Measurements from ENCODE around the gene FBRSL1. TPM values are rescaled to one million over a fixed set of nuclear protein-coding genes. Genes with fewer than 3 reads are reported as not detected.

The FBRSL1 gene
- total RNA-seq, 2 donors from 2014 or later, result 20.2 to 22.5 TPM

DNA sequence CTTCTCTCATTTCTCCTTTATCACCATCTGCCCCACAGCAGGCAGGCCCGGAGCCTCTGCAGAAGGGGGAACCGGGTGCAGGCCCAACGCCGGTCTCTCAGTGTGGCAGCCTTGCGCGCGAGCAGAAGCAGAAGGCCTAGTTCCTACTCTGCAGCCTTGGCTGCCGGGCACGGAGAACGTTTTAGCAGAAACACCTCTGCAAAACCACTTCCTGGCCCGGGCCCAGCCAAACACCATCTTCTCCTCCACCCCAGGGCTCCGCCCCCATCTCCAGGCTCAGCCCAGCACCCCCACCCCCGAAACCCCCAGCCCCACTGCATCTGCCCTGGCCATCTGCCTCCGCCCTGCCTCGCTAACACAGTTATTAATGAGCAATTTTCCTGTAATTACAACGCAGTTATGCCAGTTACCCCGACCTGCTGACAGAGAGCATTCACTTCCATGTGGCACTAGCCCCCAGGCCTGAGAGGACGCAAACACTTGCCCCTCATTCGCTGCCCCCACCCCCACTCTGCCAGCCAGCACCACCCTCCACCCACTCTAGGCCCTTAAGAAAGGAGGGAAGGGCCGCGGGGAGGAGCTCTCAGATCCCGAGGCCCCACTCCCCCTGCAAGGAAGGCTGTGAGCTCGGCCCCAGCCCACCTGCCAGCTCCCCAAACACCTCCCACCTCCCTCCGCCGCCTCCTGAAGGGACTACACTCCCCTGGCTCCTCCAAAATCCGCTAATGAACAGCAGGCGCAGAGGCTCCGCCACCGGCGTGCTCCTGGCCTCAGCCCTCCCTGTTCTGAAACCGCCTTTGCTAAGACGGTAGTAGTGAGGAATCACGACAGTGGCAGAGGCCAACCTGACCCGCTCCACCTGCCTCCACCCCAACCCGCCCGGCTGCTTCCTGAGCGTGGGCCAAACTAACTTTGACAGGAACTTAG lies 44.7 kb upstream of the FBRSL1 start:
- Histone ChIP-seq H3K36me3 (no peaks in the 10 kb centered on the region), H3K9me3 (no peaks in the 10 kb centered on the region), H3K27me3 (replicated peaks; ENCODE audit: insufficient read depth) (no peaks in the 10 kb centered on the region), H3K4me1 (ENCODE audit: control insufficient read depth in 1 of 2, low read depth in 2 of 2) (no peaks in the 10 kb centered on the region), H3K4me3 (peak overlapping the region; percentile 35), H3K27ac (no peak overlapping the region)
- no peak for TF ChIP-seq CTCF (IDR thresholded peaks at IDR 0.05)
- DNase-seq (ENCODE audit: low spot score) (no peak), ATAC-seq (ENCODE audit: insufficient number of reproducible peaks, low FRiP score, low read depth) (no peak)

GRCh38 chr12:132445884-132446632 lies 43.9 kb upstream of the FBRSL1 start:
- Histone ChIP-seq H3K4me1 (ENCODE audit: control insufficient read depth in 1 of 2, low read depth in 2 of 2) (no peaks in the 10 kb centered on the region), H3K9me3 (no peaks in the 10 kb centered on the region), H3K27ac (no peak overlapping the region), H3K4me3 (peak overlapping the region; percentile 35), H3K27me3 (replicated peaks; ENCODE audit: insufficient read depth) (no peaks in the 10 kb centered on the region), H3K36me3 (no peaks in the 10 kb centered on the region)
- ATAC-seq (ENCODE audit: insufficient number of reproducible peaks, low FRiP score, low read depth) (no peak), DNase-seq (ENCODE audit: low spot score) (no peak)
- TF ChIP-seq CTCF (IDR thresholded peaks at IDR 0.05), result no peak

DNA sequence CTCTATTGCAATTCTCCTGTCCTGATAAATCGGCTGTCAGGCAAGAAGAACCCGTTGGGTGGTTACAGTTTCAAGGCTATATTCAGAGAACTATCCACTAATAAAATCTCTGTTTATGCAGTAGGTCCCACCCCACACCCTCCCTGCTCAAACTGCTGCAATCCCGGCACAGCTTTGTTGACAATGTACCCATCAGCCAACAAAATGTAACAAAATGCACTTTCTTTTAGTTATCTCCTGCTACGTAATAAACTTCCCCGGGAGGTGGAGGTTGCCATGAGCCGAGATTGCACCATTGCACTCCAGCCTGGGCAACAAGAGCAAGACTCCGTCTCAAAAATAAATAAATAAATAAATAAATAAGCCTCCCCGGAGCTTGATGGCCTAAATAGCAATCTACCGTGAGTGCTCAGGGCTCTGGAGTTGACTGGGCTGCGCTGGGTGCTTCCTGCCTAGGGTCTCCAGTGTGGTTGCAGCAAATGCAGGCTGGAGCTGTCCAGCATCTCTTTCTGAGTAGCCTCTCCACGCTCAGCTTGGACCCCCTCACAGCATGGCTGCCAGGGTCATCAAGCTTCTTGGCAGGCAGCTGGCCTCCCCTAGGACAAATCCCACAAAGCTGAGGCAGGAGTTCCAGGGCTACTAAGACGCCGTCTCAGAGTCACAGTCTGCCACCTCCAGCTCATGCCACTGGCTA lies 43.2 kb upstream of the FBRSL1 start:
- no peak for ATAC-seq (ENCODE audit: insufficient number of reproducible peaks, low FRiP score, low read depth)
- Histone ChIP-seq H3K9me3 (no peaks in the 10 kb centered on the region), H3K4me1 (ENCODE audit: control insufficient read depth in 1 of 2, low read depth in 2 of 2) (no peaks in the 10 kb centered on the region), H3K27me3 (replicated peaks; ENCODE audit: insufficient read depth) (no peaks in the 10 kb centered on the region), H3K4me3 (no peak overlapping the region), H3K36me3 (no peaks in the 10 kb centered on the region), H3K27ac (no peak overlapping the region)
- no peak for TF ChIP-seq CTCF (IDR thresholded peaks at IDR 0.05)
- DNase-seq (ENCODE audit: low spot score), result no peak

DNA sequence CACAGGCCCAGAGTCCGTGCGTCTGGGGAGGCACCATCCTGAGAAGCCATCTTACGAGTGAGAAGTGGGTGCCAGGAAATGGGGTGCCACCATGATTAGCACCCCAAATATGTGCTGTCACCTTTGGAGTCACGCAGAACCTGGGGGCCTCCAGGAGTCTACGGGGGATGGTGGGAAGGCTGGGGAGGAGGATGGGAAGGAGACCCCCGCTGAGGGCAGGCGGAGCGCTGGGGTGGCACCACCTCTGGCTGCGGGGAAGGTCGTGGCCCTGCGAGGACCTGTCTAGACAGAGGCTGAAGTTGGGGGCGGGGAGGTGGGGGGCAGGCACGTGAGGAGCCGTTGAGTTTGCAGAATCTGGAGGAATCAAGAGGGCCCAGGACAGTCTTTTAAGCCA lies 42.6 kb upstream of the FBRSL1 start:
- Histone ChIP-seq H3K9me3 (no peaks in the 10 kb centered on the region), H3K27me3 (replicated peaks; ENCODE audit: insufficient read depth) (no peaks in the 10 kb centered on the region), H3K4me1 (ENCODE audit: control insufficient read depth in 1 of 2, low read depth in 2 of 2) (no peaks in the 10 kb centered on the region), H3K4me3 (no peak overlapping the region), H3K27ac (no peak overlapping the region), H3K36me3 (no peaks in the 10 kb centered on the region)
- no peak for ATAC-seq (ENCODE audit: insufficient number of reproducible peaks, low FRiP score, low read depth)
- DNase-seq (ENCODE audit: low spot score), result no peak
- TF ChIP-seq CTCF (IDR thresholded peaks at IDR 0.05), result no peak
